Psoas muscle (tissue), 8 donors: ENCODE measurements around the gene VIM. TPM values are rescaled to one million over a fixed set of nuclear protein-coding genes. Genes with fewer than 3 reads are reported as not detected.

ENCODE experiments used
- ATAC-seq, 4 donors: fragments of 200-7000 bp; cut with Tn5 transposase; one replicate each; pipeline ENCODE4 v1.9.1; 2020; ENCODE audit warnings: moderate library complexity in 3 of 4, mild to moderate bottlenecking in 2 of 4
- DNase-seq, 2 donors: peaks; one replicate each; pipeline ENCODE4 v3.0.0-alpha.2; 2020
- H3K27ac ChIP-seq: fragments of 200-600 bp; one replicate; pipeline ENCODE4 v1.8.0; 2022
- H3K27me3 ChIP-seq, 3 donors: fragments of 200-600 bp in 1 of 3; one replicate each; pipeline versions ENCODE4 v1.6.1 to v1.8.0; 2013 to 2022; ENCODE audit warnings: low read length in 2 of 3, mild to moderate bottlenecking in 2 of 3, moderate library complexity in 1 of 3; ENCODE audit not compliant: insufficient read depth in 3 of 3
- H3K36me3 ChIP-seq, 2 donors: fragments of 200-600 bp in 1 of 2; one replicate each; pipeline versions ENCODE4 v1.6.1 to v1.8.0; 2013 to 2022; ENCODE audit warnings: low read depth in 1 of 2, mild to moderate bottlenecking in 1 of 2, moderate library complexity in 1 of 2; ENCODE audit not compliant: insufficient read depth in 1 of 2
- H3K4me1 ChIP-seq: fragments of 200-600 bp; one replicate; pipeline ENCODE4 v1.8.0; 2022
- H3K4me3 ChIP-seq: fragments of 200-600 bp; one replicate; pipeline ENCODE4 v1.8.0; 2022; ENCODE audit warnings: mild to moderate bottlenecking
- H3K9me3 ChIP-seq: fragments of 200-600 bp; one replicate; pipeline ENCODE4 v1.8.0; 2022
- WGBS, 3 donors: extraction: QIAGEN DNeasy Blood & Tissue Kit; methylation state at CpG; one replicate each; pipeline versions ENCODE4 v1.1.6 to v1.1.7; 2013; 5-methylcytosine and 5-hydroxymethylcytosine counted together
- intact Hi-C, 2 donors: fragments of 100-400 bp; cut with DNase I; formaldehyde crosslinking; loops; one replicate each; pipeline versions ENCODE4 v1.11.0 to v1.14.2; 2022
- polyA plus RNA-seq, 3 donors: library from polyadenylated mRNA; stranded (reverse); fragments of 200-250 nt; gene quantifications; one replicate each; pipeline ENCODE4 v1.2.3, GENCODE V29; 2013
- total RNA-seq, 4 donors: library from RNA; stranded (reverse); fragmentation: NEBNext Ultra II Directional in 2 of 4; extraction: Animal tissue kit (Norgen Biotek cat#: 25700) in 2 of 4; gene quantifications; one replicate each; pipeline versions ENCODE4 v1.2.1 to v1.2.4, GENCODE V29; 2021 to 2023
- TF ChIP-seq, protein P1 (sequence below): fragments of 200-600 bp; IDR thresholded peaks from one replicate; pipeline ENCODE4 v1.8.0; 2022; ENCODE audit warnings: antibody characterized with exemption
- donor health status: healthy with polysubstance abuse.
- donor health status: DM: no; HTN: no; CAD: no; lungs with moderate emphysema.
- donor health status: Bipolar disorder and iron deficiency.
- donor health status: healthy.
- donor health status: DM: yes; HTN: yes; CAD: no.
- donor health status: DM: no; HTN: no; CAD: no.
- donor health status: DM: no; HTN: no; CAD: no.
- donor health status: DM: yes; HTN: yes; CAD: no.

VIM gene
- total and polyA plus RNA-seq, 7 donors, result 126 to 443 (median 197) TPM

DNA sequence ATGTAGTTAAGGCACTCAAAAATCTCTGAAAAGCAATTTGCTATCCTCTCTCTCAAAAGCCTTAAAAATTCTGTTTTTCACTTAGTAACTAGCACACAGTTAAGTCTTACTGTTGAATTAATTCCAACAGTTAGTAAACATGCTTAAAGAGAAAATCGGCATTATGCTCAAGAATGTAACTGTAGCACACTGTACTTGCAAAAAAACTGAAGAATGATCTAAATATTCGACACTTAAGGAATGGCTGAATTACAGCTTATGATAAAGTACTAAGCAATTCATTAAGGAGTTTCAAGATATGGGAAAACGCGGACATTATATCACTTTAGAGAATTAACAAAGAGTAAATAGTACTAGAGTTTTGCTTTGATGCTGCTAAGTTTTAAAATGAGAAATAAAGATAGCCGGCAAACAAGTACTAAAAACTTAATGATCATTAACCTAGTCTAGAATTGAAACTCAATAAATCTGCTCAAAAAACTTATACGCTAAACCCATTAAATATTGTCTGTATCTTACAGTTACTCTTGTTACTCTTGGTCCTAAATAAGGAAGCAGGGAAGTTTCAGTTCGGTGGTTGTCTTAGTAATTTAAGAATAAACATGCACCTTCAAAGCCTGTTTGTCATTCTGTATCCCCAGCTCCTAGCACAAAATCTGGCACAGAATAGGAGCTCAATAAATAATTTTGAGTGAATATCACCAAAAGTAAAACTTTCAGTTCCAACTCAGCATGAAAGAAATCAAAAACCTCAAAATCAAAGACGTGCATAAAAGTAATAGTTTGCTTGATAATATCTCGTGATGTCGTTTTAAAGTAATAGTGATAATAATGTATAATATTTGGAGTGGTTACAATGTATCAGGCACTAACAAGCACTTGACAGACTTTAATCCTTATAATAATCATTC, 27.8 kb upstream of the VIM start:
- intact Hi-C loops, result no loop called here

GRCh38 chr10:17200912-17201793, 26.9 kb upstream of the VIM start, which contains the start of gene TRDMT1:
Gene TRDMT1, minus strand, starts transcription at chr10:17201672. Its CDS starts 38 bp downstream, at chr10:17201634.
- no peaks in the 10 kb centered on the region for H3K36me3 ChIP-seq
- H3K27me3 ChIP-seq, result no peaks in the 10 kb centered on the region
- H3K9me3 ChIP-seq, result no peaks in the 10 kb centered on the region
- DNase-seq (peak; percentile 88 to 93), ATAC-seq (peak; percentile 99 to 100 (median 99))
- peaks cover 12% of the 10 kb centered on the region for H3K4me1 ChIP-seq
- H3K4me3 ChIP-seq, result peak within 1 kb of the TSS; percentile 94
- peak within 1 kb of the TSS; percentile 92 for H3K27ac ChIP-seq
- TF ChIP-seq, protein P1, sequence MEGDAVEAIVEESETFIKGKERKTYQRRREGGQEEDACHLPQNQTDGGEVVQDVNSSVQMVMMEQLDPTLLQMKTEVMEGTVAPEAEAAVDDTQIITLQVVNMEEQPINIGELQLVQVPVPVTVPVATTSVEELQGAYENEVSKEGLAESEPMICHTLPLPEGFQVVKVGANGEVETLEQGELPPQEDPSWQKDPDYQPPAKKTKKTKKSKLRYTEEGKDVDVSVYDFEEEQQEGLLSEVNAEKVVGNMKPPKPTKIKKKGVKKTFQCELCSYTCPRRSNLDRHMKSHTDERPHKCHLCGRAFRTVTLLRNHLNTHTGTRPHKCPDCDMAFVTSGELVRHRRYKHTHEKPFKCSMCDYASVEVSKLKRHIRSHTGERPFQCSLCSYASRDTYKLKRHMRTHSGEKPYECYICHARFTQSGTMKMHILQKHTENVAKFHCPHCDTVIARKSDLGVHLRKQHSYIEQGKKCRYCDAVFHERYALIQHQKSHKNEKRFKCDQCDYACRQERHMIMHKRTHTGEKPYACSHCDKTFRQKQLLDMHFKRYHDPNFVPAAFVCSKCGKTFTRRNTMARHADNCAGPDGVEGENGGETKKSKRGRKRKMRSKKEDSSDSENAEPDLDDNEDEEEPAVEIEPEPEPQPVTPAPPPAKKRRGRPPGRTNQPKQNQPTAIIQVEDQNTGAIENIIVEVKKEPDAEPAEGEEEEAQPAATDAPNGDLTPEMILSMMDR, result no peak
- 0 to 1% (median 1%) methylated on average over 33 to 60 of the region's 60 CpGs for WGBS, 3 donors
- intact Hi-C loops, result no loop called here

More for the DNA sequence above, 27.8 kb upstream of the VIM start:
- DNase-seq (no peak), ATAC-seq (no peak)
- no peaks in the 10 kb centered on the region for H3K27me3 ChIP-seq
- TF ChIP-seq, protein P1, result no peak
- peak overlapping the region; percentile 92 for H3K27ac ChIP-seq
- 11 to 17% (median 16%) methylated on average over 10 of the region's 10 CpGs for WGBS, 3 donors
- no peaks in the 10 kb centered on the region for H3K36me3 ChIP-seq
- no peaks in the 10 kb centered on the region for H3K9me3 ChIP-seq
- peaks cover 12% of the 10 kb centered on the region for H3K4me1 ChIP-seq
- peak overlapping the region; percentile 94 for H3K4me3 ChIP-seq

GRCh38 chr10:17201794-17202116, 26.3 kb upstream of the VIM start:
- H3K4me1 ChIP-seq, result peaks cover 12% of the 10 kb centered on the region
- peak overlapping the region; percentile 92 for H3K27ac ChIP-seq
- no peaks in the 10 kb centered on the region for H3K9me3 ChIP-seq
- DNase-seq (no peak), ATAC-seq (no peak)
- no peaks in the 10 kb centered on the region for H3K27me3 ChIP-seq
- H3K4me3 ChIP-seq, result peak overlapping the region; percentile 94
- no peaks in the 10 kb centered on the region for H3K36me3 ChIP-seq
- TF ChIP-seq, protein P1, result no peak
- WGBS, 3 donors, result 21 to 22% (median 22%) methylated on average over 3 of the region's 3 CpGs
- intact Hi-C loops, result no loop called here

- H3K27ac ChIP-seq, result no peak overlapping the region
- no peaks in the 10 kb centered on the region for H3K36me3 ChIP-seq
- intact Hi-C loops, result no loop called here
- ATAC-seq (no peak), DNase-seq (no peak)
- H3K4me3 ChIP-seq, result no peak overlapping the region
- no peaks in the 10 kb centered on the region for H3K27me3 ChIP-seq
- no peaks in the 10 kb centered on the region for H3K9me3 ChIP-seq
- TF ChIP-seq, protein P1, result no peak
- peaks cover 12% of the 10 kb centered on the region for H3K4me1 ChIP-seq
- WGBS, 3 donors, result 96 to 99% (median 99%) methylated on average over 2 of the region's 2 CpGs
These were observed 25.5 kb upstream of the VIM start for GRCh38 chr10:17202506-17202905.
